HEK293T (cell line): ENCODE results near the gene WBP1.
A peak's percentile ranks its signal among the peaks of the same experiment; 100 is the strongest.

Experiments used
- ARNT ChIP-seq: fragments of 450-650 bp; IDR thresholded peaks from 2 replicates; pipeline ENCODE4 v1.6.1; 2017; ENCODE audit warnings: mild to moderate bottlenecking
- BHLHE40 ChIP-seq: fragments of 450-650 bp; IDR thresholded peaks from 2 replicates; pipeline ENCODE4 v1.6.1; 2016; ENCODE audit warnings: mild to moderate bottlenecking, moderate library complexity, borderline replicate concordance
- ELF4 ChIP-seq: fragments of 450-650 bp; IDR thresholded peaks from 2 replicates; pipeline ENCODE4 v1.6.1; 2017; ENCODE audit warnings: antibody characterized with exemption
- FOXA1 ChIP-seq: fragments of 450-650 bp; IDR thresholded peaks from 2 replicates; pipeline ENCODE4 v1.6.1; 2016; ENCODE audit warnings: mild to moderate bottlenecking
- FOXK2 ChIP-seq: fragments of 450-650 bp; IDR thresholded peaks from 2 replicates; pipeline ENCODE4 v1.6.1; 2016; ENCODE audit warnings: mild to moderate bottlenecking
- FOXM1 ChIP-seq: fragments of 450-650 bp; IDR thresholded peaks from 2 replicates; pipeline ENCODE4 v1.6.1; 2017; ENCODE audit warnings: mild to moderate bottlenecking, borderline replicate concordance
- HDGF ChIP-seq: fragments of 450-650 bp; IDR thresholded peaks from 2 replicates; pipeline ENCODE4 v1.6.1; 2017; ENCODE audit warnings: antibody characterized with exemption, borderline replicate concordance
- L3MBTL2 ChIP-seq: fragments of 450-650 bp; conservative IDR thresholded peaks from 2 replicates; pipeline ENCODE4 v1.6.1; 2016; ENCODE audit warnings: mild to moderate bottlenecking
- NFRKB ChIP-seq: fragments of 450-650 bp; IDR thresholded peaks from 2 replicates; pipeline ENCODE4 v1.6.1; 2016; ENCODE audit warnings: mild to moderate bottlenecking, moderate library complexity
- SP1 ChIP-seq: fragments of 450-650 bp; IDR thresholded peaks from 2 replicates; pipeline ENCODE4 v1.6.1; 2017
- SUZ12 ChIP-seq: fragments of 450-650 bp; IDR thresholded peaks from 2 replicates; pipeline ENCODE4 v1.6.1; 2016; ENCODE audit warnings: mild to moderate bottlenecking
- TARDBP ChIP-seq: fragments of 450-650 bp; IDR thresholded peaks from 2 replicates; pipeline ENCODE4 v1.6.1; 2016
- ZNF384 ChIP-seq: fragments of 450-650 bp; IDR thresholded peaks from 2 replicates; pipeline ENCODE4 v1.6.1; 2016

DNA sequence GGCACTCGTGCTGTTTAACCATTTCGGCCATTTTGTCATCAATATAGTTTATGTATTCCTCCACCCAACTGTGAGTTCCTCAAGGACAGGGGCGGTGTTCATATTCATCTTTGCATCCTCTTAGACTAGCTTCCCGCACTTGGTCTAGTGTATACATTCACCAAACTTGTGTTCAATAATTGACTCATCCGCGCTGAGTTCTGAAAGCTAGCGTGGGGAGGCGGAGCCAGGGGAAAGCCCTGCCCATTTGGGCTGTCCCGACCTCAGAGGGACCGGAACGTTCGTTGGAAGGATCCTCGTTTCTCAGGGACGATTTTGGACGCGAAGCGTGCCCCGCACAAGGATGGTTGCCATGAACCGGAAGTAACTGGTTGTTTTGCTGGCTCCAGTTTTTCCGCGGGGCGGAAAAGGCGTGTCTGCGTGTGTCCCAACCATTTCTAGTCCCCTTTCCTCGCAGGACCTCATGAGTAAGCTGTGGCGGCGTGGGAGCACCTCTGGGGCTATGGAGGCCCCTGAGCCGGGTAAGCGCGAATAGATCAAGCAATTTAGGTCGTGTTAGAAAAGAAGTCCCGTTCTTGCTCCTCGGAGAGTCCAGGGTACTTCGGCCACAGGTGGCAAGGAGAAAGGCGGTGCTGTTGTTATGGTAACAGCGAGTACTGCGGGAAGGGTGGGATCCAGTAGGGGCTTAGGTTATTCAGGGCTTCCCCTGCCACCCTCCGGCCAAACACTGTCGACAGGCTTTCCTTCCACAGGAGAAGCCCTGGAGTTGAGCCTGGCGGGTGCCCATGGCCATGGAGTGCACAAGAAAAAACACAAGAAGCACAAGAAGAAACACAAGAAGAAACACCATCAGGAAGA is 3.4 kb upstream of the WBP1 start, which contains the start of gene INO80B:
- TF ChIP-seq FOXM1 = no peak; the same call in 1 of the 2 replicates
- no peak; the same call in 1 of the 2 replicates for TF ChIP-seq FOXK2
- peak; percentile 27 for TF ChIP-seq L3MBTL2
- TF ChIP-seq ZNF384 = no peak
- peak; percentile 77 for TF ChIP-seq NFRKB
- no peak for TF ChIP-seq BHLHE40
- TF ChIP-seq TARDBP = no peak
- TF ChIP-seq FOXA1 = no peak
- no peak for TF ChIP-seq ARNT
- TF ChIP-seq SP1 = no peak
- TF ChIP-seq HDGF = no peak
- TF ChIP-seq ELF4 = peak; percentile 88
- no peak for TF ChIP-seq SUZ12
